Tibial nerve (tissue), 4 donors: ENCODE results near the gene WDR53. TPM values are rescaled to one million over a fixed set of nuclear protein-coding genes. Genes with fewer than 3 reads are reported as not detected.
"Not testable (repeated sequence)": the region's sequence is repeated elsewhere in the genome, so short reads cannot be mapped to it uniquely, and the experiment has no call there.

Experiments
- DNase-seq, 2 donors: peaks; one replicate each; pipeline ENCODE4 v3.0.0-alpha.2; 2019; ENCODE audit warnings: low spot score in 2 of 2
- H3K27ac ChIP-seq, 4 donors: fragments of 200-600 bp; sonication (generic) in 3 of 4; one replicate each; pipeline ENCODE4 v1.5.1; 2017 to 2019; ENCODE audit warnings: mild to moderate bottlenecking in 1 of 4
- H3K27me3 ChIP-seq, 2 donors: fragments of 200-600 bp; sonication (generic) in 1 of 2; one replicate each; pipeline versions ENCODE4 v1.5.1 to v1.6.0; 2017 to 2019
- H3K36me3 ChIP-seq, 3 donors: fragments of 200-600 bp; sonication (generic); one replicate each; pipeline ENCODE4 v1.5.1; 2018 to 2019
- H3K4me1 ChIP-seq, 4 donors: fragments of 200-600 bp; sonication (generic) in 3 of 4; one replicate each; pipeline ENCODE4 v1.5.1; 2017 to 2019
- H3K4me3 ChIP-seq, 4 donors: fragments of 200-600 bp; sonication (generic) in 3 of 4; one replicate each; pipeline ENCODE4 v1.5.1; 2017 to 2019; ENCODE audit warnings: mild to moderate bottlenecking in 1 of 4, moderate library complexity in 1 of 4
- H3K9me3 ChIP-seq, 4 donors: fragments of 200-600 bp; sonication (generic) in 3 of 4; one replicate each; pipeline ENCODE4 v1.5.1; 2017 to 2019
- EP300 ChIP-seq, 2 donors: sonication (generic); formaldehyde crosslinking; IDR thresholded peaks; one replicate each; pipeline ENCODE4 v1.6.1; 2017; ENCODE audit warnings: antibody characterized with exemption in 2 of 2, mild to moderate bottlenecking in 1 of 2
- POLR2A ChIP-seq, 2 donors: fragments of 450-650 bp; IDR thresholded peaks; one replicate each; pipeline ENCODE4 v1.6.1; 2017; ENCODE audit warnings: antibody characterized with exemption in 2 of 2, mild to moderate bottlenecking in 2 of 2, moderate library complexity in 2 of 2
- WGBS, 2 donors: methylation state at CpG; one replicate each; pipeline ENCODE4 v1.1.5; 2018; 5-methylcytosine and 5-hydroxymethylcytosine counted together
- total RNA-seq, 4 donors: library from RNA; depleted of rRNA; stranded (reverse); fragments of >200 nt; gene quantifications; one replicate each; pipeline ENCODE4 v1.1.0, GENCODE V29; 2016
- TF ChIP-seq, protein P1 (sequence below), 5 experiments: fragments of 200-600 bp in 3 of 5; fragments of 450-650 bp in 2 of 5; sonication (generic) in 3 of 5; IDR thresholded peaks; one replicate each; pipeline ENCODE4 v1.5.1; 2016 to 2019; ENCODE audit warnings: antibody characterized with exemption in 5 of 5, mild to moderate bottlenecking in 3 of 5, moderate library complexity in 2 of 5

The WDR53 gene
- total RNA-seq, 4 donors from 2014 or later = 6.1 to 17.4 (median 9.1) TPM

DNA sequence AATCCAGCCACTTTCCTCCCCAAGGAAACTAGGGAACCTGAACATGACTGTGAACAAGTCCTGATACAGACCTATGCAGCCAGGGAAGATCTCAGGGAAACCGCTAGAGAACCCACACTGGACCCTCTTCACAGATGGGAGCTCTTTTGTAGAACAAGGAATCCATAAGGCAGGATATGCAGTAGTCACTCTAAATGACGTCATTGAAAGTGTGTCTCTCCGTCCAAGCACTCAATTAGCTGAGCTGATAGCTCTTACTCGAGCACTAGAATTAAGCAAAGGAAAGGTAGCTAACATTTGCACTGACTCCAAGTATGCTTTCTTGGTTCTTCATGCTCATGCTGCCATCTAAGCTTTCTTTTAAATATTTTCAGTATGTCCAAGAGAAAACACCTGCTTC lies 43.2 kb downstream of the WDR53 start:
- WGBS, 2 donors = 76 to 82% methylated on average over 4 of the region's 4 CpGs
- Histone ChIP-seq H3K9me3 (peaks cover 0 to 32% (median 2%) of the 10 kb centered on the region in 4 donors), H3K4me3 (no peak overlapping the region), H3K27me3 (no peaks in the 10 kb centered on the region), H3K4me1 (peaks cover 0 to 8% (median 0%) of the 10 kb centered on the region in 4 donors), H3K36me3 (no peaks in the 10 kb centered on the region), H3K27ac (no peak overlapping the region)
- DNase-seq = no peak
- no peak for TF ChIP-seq POLR2A (IDR thresholded peaks at IDR 0.05)
- no peak for TF ChIP-seq EP300 (IDR thresholded peaks at IDR 0.05)
- TF ChIP-seq, protein P1, sequence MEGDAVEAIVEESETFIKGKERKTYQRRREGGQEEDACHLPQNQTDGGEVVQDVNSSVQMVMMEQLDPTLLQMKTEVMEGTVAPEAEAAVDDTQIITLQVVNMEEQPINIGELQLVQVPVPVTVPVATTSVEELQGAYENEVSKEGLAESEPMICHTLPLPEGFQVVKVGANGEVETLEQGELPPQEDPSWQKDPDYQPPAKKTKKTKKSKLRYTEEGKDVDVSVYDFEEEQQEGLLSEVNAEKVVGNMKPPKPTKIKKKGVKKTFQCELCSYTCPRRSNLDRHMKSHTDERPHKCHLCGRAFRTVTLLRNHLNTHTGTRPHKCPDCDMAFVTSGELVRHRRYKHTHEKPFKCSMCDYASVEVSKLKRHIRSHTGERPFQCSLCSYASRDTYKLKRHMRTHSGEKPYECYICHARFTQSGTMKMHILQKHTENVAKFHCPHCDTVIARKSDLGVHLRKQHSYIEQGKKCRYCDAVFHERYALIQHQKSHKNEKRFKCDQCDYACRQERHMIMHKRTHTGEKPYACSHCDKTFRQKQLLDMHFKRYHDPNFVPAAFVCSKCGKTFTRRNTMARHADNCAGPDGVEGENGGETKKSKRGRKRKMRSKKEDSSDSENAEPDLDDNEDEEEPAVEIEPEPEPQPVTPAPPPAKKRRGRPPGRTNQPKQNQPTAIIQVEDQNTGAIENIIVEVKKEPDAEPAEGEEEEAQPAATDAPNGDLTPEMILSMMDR (IDR thresholded peaks at IDR 0.05) = no peak

DNA sequence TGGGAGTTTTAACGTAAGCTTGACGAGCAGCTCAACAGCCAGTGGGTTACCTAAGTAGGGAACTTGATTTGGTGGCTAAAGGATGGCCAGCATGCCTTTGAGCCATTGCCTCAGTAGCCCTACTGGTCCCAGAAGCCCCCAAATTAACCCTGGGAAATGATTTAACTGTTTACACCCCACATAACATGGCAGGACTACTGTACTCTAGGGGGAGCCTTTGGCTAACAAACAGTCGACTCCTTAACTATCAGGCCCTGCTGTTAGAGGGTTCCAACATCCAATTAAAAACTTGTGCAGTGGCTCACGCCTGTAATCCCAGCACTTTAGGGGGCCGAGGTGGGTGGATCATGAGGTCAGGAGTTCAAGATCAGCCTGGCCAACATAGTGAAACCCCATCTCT lies 43.8 kb downstream of the WDR53 start:
- WGBS, 2 donors = 51 to 57% methylated on average over 5 of the region's 5 CpGs
- H3K4me3 ChIP-seq = no peak overlapping the region
- peaks cover 0 to 8% (median 0%) of the 10 kb centered on the region in 4 donors for H3K4me1 ChIP-seq
- TF ChIP-seq EP300 (IDR thresholded peaks at IDR 0.05) (no peak), POLR2A (IDR thresholded peaks at IDR 0.05) (no peak)
- TF ChIP-seq, protein P1 (IDR thresholded peaks at IDR 0.05) = no peak
- H3K27ac ChIP-seq = no peak overlapping the region
- no peaks in the 10 kb centered on the region for H3K36me3 ChIP-seq
- peaks cover 0 to 38% (median 4%) of the 10 kb centered on the region in 4 donors for H3K9me3 ChIP-seq
- no peak for DNase-seq
- H3K27me3 ChIP-seq = no peaks in the 10 kb centered on the region

DNA sequence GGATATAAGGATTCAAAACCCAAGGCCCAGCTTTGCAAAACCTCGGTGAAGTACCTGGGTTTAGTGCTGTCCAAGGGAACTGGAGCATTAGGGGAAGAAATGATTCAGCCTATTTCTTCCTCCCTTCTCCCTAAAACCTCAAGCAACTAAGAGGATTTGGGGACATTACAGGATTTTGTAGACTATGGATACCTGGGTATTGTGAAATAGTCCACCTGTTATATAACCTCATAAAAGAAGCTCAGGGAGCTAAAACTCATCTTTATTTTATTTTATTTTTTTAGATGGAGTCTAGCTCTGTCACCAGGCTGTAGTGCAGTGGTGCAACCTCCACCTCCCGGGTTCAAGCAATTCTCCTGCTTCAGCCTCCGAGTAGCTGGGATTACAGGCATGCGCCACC lies 44.5 kb downstream of the WDR53 start:
- DNase-seq = no peak
- Histone ChIP-seq H3K36me3 (no peaks in the 10 kb centered on the region), H3K4me1 (peaks cover 0 to 5% (median 0%) of the 10 kb centered on the region in 4 donors), H3K27ac (no peak overlapping the region), H3K4me3 (no peak overlapping the region), H3K27me3 (no peaks in the 10 kb centered on the region), H3K9me3 (peaks cover 0 to 45% (median 6%) of the 10 kb centered on the region in 4 donors)
- 94% methylated on average over 4 of the region's 4 CpGs for WGBS, 2 donors
- no peak for TF ChIP-seq POLR2A (IDR thresholded peaks at IDR 0.05)
- TF ChIP-seq, protein P1 (IDR thresholded peaks at IDR 0.05) = no peak
- no peak for TF ChIP-seq EP300 (IDR thresholded peaks at IDR 0.05)

DNA sequence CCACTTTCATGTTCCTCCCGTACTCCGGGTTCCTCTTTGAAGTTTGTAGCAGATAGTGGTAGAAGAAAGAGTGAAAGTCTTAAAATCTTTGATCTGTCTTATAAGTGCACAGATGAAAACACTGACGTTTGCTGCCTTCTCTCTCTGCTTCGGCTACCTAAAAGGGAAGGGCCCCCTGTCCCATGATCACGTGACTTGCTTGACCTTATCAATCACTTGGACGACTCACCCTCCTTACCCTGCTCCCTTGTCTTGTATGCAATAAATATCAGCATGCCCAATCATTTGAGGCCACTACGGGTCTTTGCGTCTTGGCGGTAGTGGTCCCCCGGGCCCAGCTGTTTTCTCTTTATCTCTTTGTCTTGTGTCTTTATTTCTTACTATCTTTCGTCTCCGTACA lies 47.1 kb downstream of the WDR53 start:
- peaks cover 0 to 64% (median 6%) of the 10 kb centered on the region in 4 donors for H3K9me3 ChIP-seq
- 83 to 84% methylated on average over 12 of the region's 12 CpGs for WGBS, 2 donors
- not testable (repeated sequence) for H3K4me1 ChIP-seq, H3K27me3 ChIP-seq, H3K36me3 ChIP-seq, H3K4me3 ChIP-seq, DNase-seq, H3K27ac ChIP-seq

DNA sequence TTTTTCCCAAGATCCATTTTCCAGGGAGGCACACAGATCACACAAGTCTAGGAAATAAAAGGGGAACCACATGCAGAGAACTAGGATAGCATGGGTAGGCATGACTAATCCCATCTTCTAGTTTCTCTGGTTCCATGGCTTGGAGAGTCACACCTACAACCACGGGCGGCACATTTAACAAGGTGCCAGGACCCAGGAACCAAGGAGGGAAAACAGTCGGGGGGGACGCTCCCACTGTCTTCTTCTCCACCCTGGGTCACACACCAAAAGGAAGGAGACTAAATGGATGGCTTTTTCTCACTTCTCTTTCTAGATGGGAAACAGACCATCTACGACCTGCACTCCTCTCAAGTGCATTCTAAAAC lies 48.7 kb downstream of the WDR53 start:
- Histone ChIP-seq H3K4me3 (no peak overlapping the region), H3K27me3 (no peaks in the 10 kb centered on the region), H3K4me1 (no peaks in the 10 kb centered on the region), H3K9me3 (peaks cover 0 to 64% (median 6%) of the 10 kb centered on the region in 4 donors), H3K36me3 (no peaks in the 10 kb centered on the region), H3K27ac (no peak overlapping the region)
- TF ChIP-seq EP300 (IDR thresholded peaks at IDR 0.05) = no peak
- TF ChIP-seq POLR2A (IDR thresholded peaks at IDR 0.05) = no peak
- TF ChIP-seq, protein P1 (IDR thresholded peaks at IDR 0.05) = no peak
- 86 to 88% methylated on average over 5 of the region's 5 CpGs for WGBS, 2 donors
- no peak for DNase-seq
